ENCODE results near the gene ZNF473.
"Not testable (repeated sequence)": the region's sequence is repeated elsewhere in the genome, so short reads cannot be mapped to it uniquely, and the experiment has no call there.

ZNF473 gene

GRCh38 chr19:50050406-50051227 lies 24.8 kb downstream of the ZNF473 start:
- DNase-seq (ENCODE audit: low spot score), result peak; percentile 92

GRCh38 chr19:50051228-50051895 lies 25.6 kb downstream of the ZNF473 start:
- not testable (repeated sequence) for DNase-seq (ENCODE audit: low spot score)

- DNase-seq (ENCODE audit: low spot score), result no peak
Observed at GRCh38 chr19:50051964-50052363, 26.2 kb downstream of the ZNF473 start.

- DNase-seq (ENCODE audit: low spot score), result no peak
Observed at GRCh38 chr19:50053119-50053518, 27.3 kb downstream of the ZNF473 start.

- DNase-seq (ENCODE audit: low spot score), result no peak
Observed at GRCh38 chr19:50058425-50058824, 32.6 kb downstream of the ZNF473 start.

GRCh38 chr19:50059045-50059444 lies 33.2 kb downstream of the ZNF473 start:
- DNase-seq (ENCODE audit: low spot score), result no peak

- no peak for DNase-seq (ENCODE audit: low spot score)
Observed at GRCh38 chr19:50060107-50060506, 34.3 kb downstream of the ZNF473 start.

GRCh38 chr19:50061650-50062049 lies 35.8 kb downstream of the ZNF473 start:
- DNase-seq (ENCODE audit: low spot score), result no peak

- no peak for DNase-seq (ENCODE audit: low spot score)
Observed at GRCh38 chr19:50065938-50066337, 40.1 kb downstream of the ZNF473 start.

GRCh38 chr19:50067575-50067974 lies 41.8 kb downstream of the ZNF473 start:
- DNase-seq (ENCODE audit: low spot score), result no peak

GRCh38 chr19:50068382-50068781 lies 42.6 kb downstream of the ZNF473 start:
- DNase-seq (ENCODE audit: low spot score), result not testable (repeated sequence)

GRCh38 chr19:50075076-50075475 lies 49.3 kb downstream of the ZNF473 start:
- DNase-seq (ENCODE audit: low spot score), result not testable (repeated sequence)

- not testable (repeated sequence) for DNase-seq (ENCODE audit: low spot score)
Observed at GRCh38 chr19:50075644-50076372, 50.0 kb downstream of the ZNF473 start.

- not testable (repeated sequence) for DNase-seq (ENCODE audit: low spot score)
Observed at GRCh38 chr19:50076581-50077355, 51.0 kb downstream of the ZNF473 start.

GRCh38 chr19:50079014-50079413 lies 53.2 kb downstream of the ZNF473 start:
- DNase-seq (ENCODE audit: low spot score), result not testable (repeated sequence)

- not testable (repeated sequence) for DNase-seq (ENCODE audit: low spot score)
Observed at GRCh38 chr19:50084440-50084839, 58.6 kb downstream of the ZNF473 start.

- DNase-seq (ENCODE audit: low spot score), result not testable (repeated sequence)
Observed at GRCh38 chr19:50087153-50087552, 61.3 kb downstream of the ZNF473 start.

- DNase-seq (ENCODE audit: low spot score), result peak; percentile 52
Observed at GRCh38 chr19:50090706-50091105, 64.9 kb downstream of the ZNF473 start.

- not testable (repeated sequence) for DNase-seq (ENCODE audit: low spot score)
Observed at GRCh38 chr19:50091786-50092185, 66.0 kb downstream of the ZNF473 start.

GRCh38 chr19:50092597-50092996 lies 66.8 kb downstream of the ZNF473 start:
- DNase-seq (ENCODE audit: low spot score), result not testable (repeated sequence)

- DNase-seq (ENCODE audit: low spot score), result not testable (repeated sequence)
Observed at GRCh38 chr19:50097884-50098283, 72.1 kb downstream of the ZNF473 start.

- not testable (repeated sequence) for DNase-seq (ENCODE audit: low spot score)
Observed at GRCh38 chr19:50098892-50099291, 73.1 kb downstream of the ZNF473 start.
